Subcutaneous adipose tissue (tissue), 4 donors: Measurements from ENCODE around the gene PXDC1. TPM values are rescaled to one million over a fixed set of nuclear protein-coding genes. Genes with fewer than 3 reads are reported as not detected.

Experiments used
- CTCF ChIP-seq: fragments of 450-650 bp; IDR thresholded peaks from one replicate; pipeline ENCODE4 v1.5.1; 2016; ENCODE audit warnings: low read depth, mild to moderate bottlenecking, control low read depth, antibody characterized with exemption, moderate library complexity
- total RNA-seq, 4 donors: library from RNA; depleted of rRNA; stranded (reverse); fragments of >200 nt; gene quantifications; one replicate each; pipeline ENCODE4 v1.1.0, GENCODE V29; 2016

The PXDC1 gene
- total RNA-seq, 4 donors from 2014 or later = 84.6 to 138 (median 121) TPM

GRCh38 chr6:3762852-3763251 is 11.3 kb upstream of the PXDC1 start:
- TF ChIP-seq CTCF = no peak

- TF ChIP-seq CTCF = no peak
Observed at GRCh38 chr6:3762359-3762758, 10.8 kb upstream of the PXDC1 start.

GRCh38 chr6:3761989-3762270 is 10.4 kb upstream of the PXDC1 start:
- no peak for TF ChIP-seq CTCF

GRCh38 chr6:3759646-3760232 is 8.2 kb upstream of the PXDC1 start:
- TF ChIP-seq CTCF = no peak

GRCh38 chr6:3758842-3759144 is 7.3 kb upstream of the PXDC1 start:
- TF ChIP-seq CTCF = no peak

- TF ChIP-seq CTCF = no peak
Observed at GRCh38 chr6:3757241-3757641, 5.7 kb upstream of the PXDC1 start.

GRCh38 chr6:3756546-3756945 is 5.0 kb upstream of the PXDC1 start:
- TF ChIP-seq CTCF = no peak
